ENCODE measurements around the gene DOK1.

Gene DOK1

GRCh38 chr2:74554820-74555531 lies 456 bp downstream of the DOK1 start:
- Histone ChIP-seq H2AFZ (ENCODE audit: low read length) (peak overlapping the region; percentile 4; the same call in 1 of the 2 replicates), H3F3A (ENCODE audit: insufficient read depth, low read length) (no peaks in the 10 kb centered on the region), H3K9me3 (ENCODE audit: low read length) (no peaks in the 10 kb centered on the region), H3K9me2 (ENCODE audit: low read depth, low read length) (no peaks in the 10 kb centered on the region), H3K27me3 (ENCODE audit: insufficient read depth, low read length) (no peaks in the 10 kb centered on the region; the same call in 1 of the 2 replicates), H3K4me3 (ENCODE audit: low read depth, low read length, poor library complexity, severe bottlenecking) (peak overlapping the region; percentile 78), H3K4me2 (ENCODE audit: low read length) (peak overlapping the region; percentile 70), H3K27ac (ENCODE audit: low read depth, low read length, poor library complexity, severe bottlenecking) (no peak overlapping the region), H3K9ac (ENCODE audit: low read length) (peak overlapping the region; percentile 71), H4K20me1 (ENCODE audit: insufficient read depth, low read length) (no peaks in the 10 kb centered on the region), H3K36me3 (ENCODE audit: insufficient read depth, low read length) (peaks cover 6% of the 10 kb centered on the region; the same call in 1 of the 2 replicates), H3K4me1 (ENCODE audit: insufficient read depth, low read length, severe bottlenecking) (peaks cover 17% of the 10 kb centered on the region), H3K79me2 (ENCODE audit: insufficient read depth, low read length) (no peaks in the 10 kb centered on the region)
- no peak for TF ChIP-seq CTCF (IDR thresholded peaks at IDR 0.05; ENCODE audit: low read length)
- no peak for TF ChIP-seq EZH2 (IDR thresholded peaks at IDR 0.05; ENCODE audit: borderline replicate concordance, low read length)

- Histone ChIP-seq H3K4me3 (ENCODE audit: low read depth, low read length, poor library complexity, severe bottlenecking) (peak overlapping the region; percentile 78), H2AFZ (ENCODE audit: low read length) (no peak overlapping the region)
Measured at GRCh38 chr2:74555610-74556103, 1.1 kb downstream of the DOK1 start.

GRCh38 chr2:74556159-74556558 lies 1.6 kb downstream of the DOK1 start:
- no peak for TF ChIP-seq CTCF (IDR thresholded peaks at IDR 0.05; ENCODE audit: low read length)
- TF ChIP-seq EZH2 (IDR thresholded peaks at IDR 0.05; ENCODE audit: borderline replicate concordance, low read length) = no peak
- H3K27ac ChIP-seq (ENCODE audit: low read depth, low read length, poor library complexity, severe bottlenecking) = no peak overlapping the region
- no peaks in the 10 kb centered on the region for H4K20me1 ChIP-seq (ENCODE audit: insufficient read depth, low read length)
- H3K4me2 ChIP-seq (ENCODE audit: low read length) = no peak overlapping the region
- H3K9ac ChIP-seq (ENCODE audit: low read length) = no peak overlapping the region
- no peaks in the 10 kb centered on the region for H3K9me3 ChIP-seq (ENCODE audit: low read length)
- no peaks in the 10 kb centered on the region for H3K27me3 ChIP-seq (ENCODE audit: insufficient read depth, low read length)
- H3K36me3 ChIP-seq (ENCODE audit: insufficient read depth, low read length) = peaks cover 6% of the 10 kb centered on the region; the same call in 1 of the 2 replicates
- H3K4me3 ChIP-seq (ENCODE audit: low read depth, low read length, poor library complexity, severe bottlenecking) = no peak overlapping the region
- peaks cover 17% of the 10 kb centered on the region for H3K4me1 ChIP-seq (ENCODE audit: insufficient read depth, low read length, severe bottlenecking)
- no peaks in the 10 kb centered on the region for H3K79me2 ChIP-seq (ENCODE audit: insufficient read depth, low read length)
- no peak overlapping the region for H2AFZ ChIP-seq (ENCODE audit: low read length)
- no peaks in the 10 kb centered on the region for H3K9me2 ChIP-seq (ENCODE audit: low read depth, low read length)
- H3F3A ChIP-seq (ENCODE audit: insufficient read depth, low read length) = no peaks in the 10 kb centered on the region

More at GRCh38 chr2:74555610-74556103, 1.1 kb downstream of the DOK1 start:
- H3K9me3 ChIP-seq (ENCODE audit: low read length) = no peaks in the 10 kb centered on the region
- H3K36me3 ChIP-seq (ENCODE audit: insufficient read depth, low read length) = peaks cover 6% of the 10 kb centered on the region; the same call in 1 of the 2 replicates
- peak overlapping the region; percentile 70 for H3K4me2 ChIP-seq (ENCODE audit: low read length)
- H3K79me2 ChIP-seq (ENCODE audit: insufficient read depth, low read length) = no peaks in the 10 kb centered on the region
- H3K4me1 ChIP-seq (ENCODE audit: insufficient read depth, low read length, severe bottlenecking) = peaks cover 17% of the 10 kb centered on the region
- TF ChIP-seq CTCF (IDR thresholded peaks at IDR 0.05; ENCODE audit: low read length) = no peak
- TF ChIP-seq EZH2 (IDR thresholded peaks at IDR 0.05; ENCODE audit: borderline replicate concordance, low read length) = no peak
- no peaks in the 10 kb centered on the region for H3K9me2 ChIP-seq (ENCODE audit: low read depth, low read length)
- no peak overlapping the region for H3K27ac ChIP-seq (ENCODE audit: low read depth, low read length, poor library complexity, severe bottlenecking)
- H3F3A ChIP-seq (ENCODE audit: insufficient read depth, low read length) = no peaks in the 10 kb centered on the region
- H4K20me1 ChIP-seq (ENCODE audit: insufficient read depth, low read length) = no peaks in the 10 kb centered on the region
- peak overlapping the region; percentile 71; the same call in 1 of the 2 replicates for H3K9ac ChIP-seq (ENCODE audit: low read length)
- no peaks in the 10 kb centered on the region; the same call in 1 of the 2 replicates for H3K27me3 ChIP-seq (ENCODE audit: insufficient read depth, low read length)

Measured in OCI-LY1 (cell line).